ENCODE measurements around the gene MYRIP.
"Not testable (repeated sequence)": the region's sequence is repeated elsewhere in the genome, so short reads cannot be mapped to it uniquely, and the experiment has no call there.

The MYRIP gene

GRCh38 chr3:40237159-40237558 is 427.8 kb downstream of the MYRIP start:
- DNase-seq (ENCODE audit: low read depth in 2 of 2) = no peak

GRCh38 chr3:40237889-40238571 is 428.6 kb downstream of the MYRIP start:
- DNase-seq (ENCODE audit: low read depth in 2 of 2) = no peak

GRCh38 chr3:40240921-40241320 is 431.5 kb downstream of the MYRIP start:
- DNase-seq (ENCODE audit: low read depth in 2 of 2) = no peak

- DNase-seq (ENCODE audit: low read depth in 2 of 2) = no peak
Observed at GRCh38 chr3:40242216-40242615, 432.8 kb downstream of the MYRIP start.

GRCh38 chr3:40242638-40243037 is 433.2 kb downstream of the MYRIP start:
- no peak for DNase-seq (ENCODE audit: low read depth in 2 of 2)

- DNase-seq (ENCODE audit: low read depth in 2 of 2) = no peak
Observed at GRCh38 chr3:40243056-40243455, 433.6 kb downstream of the MYRIP start.

GRCh38 chr3:40247714-40248454 is 438.5 kb downstream of the MYRIP start:
- DNase-seq (ENCODE audit: low read depth in 2 of 2) = no peak

- no peak for DNase-seq (ENCODE audit: low read depth in 2 of 2)
Observed at GRCh38 chr3:40248591-40248990, 439.2 kb downstream of the MYRIP start.

GRCh38 chr3:40249168-40249567 is 439.8 kb downstream of the MYRIP start:
- DNase-seq (ENCODE audit: low read depth in 2 of 2) = no peak

GRCh38 chr3:40254491-40254890 is 445.1 kb downstream of the MYRIP start:
- DNase-seq (ENCODE audit: low read depth in 2 of 2) = no peak

- DNase-seq (ENCODE audit: low read depth in 2 of 2) = no peak
Observed at GRCh38 chr3:40254891-40255290, 445.5 kb downstream of the MYRIP start.

GRCh38 chr3:40255532-40255931 is 446.1 kb downstream of the MYRIP start:
- no peak for DNase-seq (ENCODE audit: low read depth in 2 of 2)

- no peak for DNase-seq (ENCODE audit: low read depth in 2 of 2)
Observed at GRCh38 chr3:40258064-40258463, 448.7 kb downstream of the MYRIP start.

- DNase-seq (ENCODE audit: low read depth in 2 of 2) = no peak
Observed at GRCh38 chr3:40258555-40258954, 449.1 kb downstream of the MYRIP start.

GRCh38 chr3:40262331-40262730 is 452.9 kb downstream of the MYRIP start:
- DNase-seq (ENCODE audit: low read depth in 2 of 2) = no peak

- DNase-seq (ENCODE audit: low read depth in 2 of 2) = no peak
Observed at GRCh38 chr3:40264451-40264850, 455.0 kb downstream of the MYRIP start.

GRCh38 chr3:40265181-40265580 is 455.8 kb downstream of the MYRIP start:
- no peak for DNase-seq (ENCODE audit: low read depth in 2 of 2)

GRCh38 chr3:40267937-40268724 is 458.7 kb downstream of the MYRIP start:
- no peak for DNase-seq (ENCODE audit: low read depth in 2 of 2)

GRCh38 chr3:40268802-40269524 is 459.6 kb downstream of the MYRIP start:
- DNase-seq (ENCODE audit: low read depth in 2 of 2) = no peak

GRCh38 chr3:40278791-40279190 is 469.4 kb downstream of the MYRIP start:
- no peak for DNase-seq (ENCODE audit: low read depth in 2 of 2)

- no peak for DNase-seq (ENCODE audit: low read depth in 2 of 2)
Observed at GRCh38 chr3:40281995-40282394, 472.6 kb downstream of the MYRIP start.

- DNase-seq (ENCODE audit: low read depth in 2 of 2) = not testable (repeated sequence)
Observed at GRCh38 chr3:40283057-40283456, 473.6 kb downstream of the MYRIP start.

Data from stimulated activated CD4-positive, alpha-beta T cell treated with anti-CD3 and anti-CD28 coated beads, Interleukin-12 subunit alpha, Interleukin-12 subunit beta, amount 100 ng/mL, for 24 hours (primary cell).